CD4-positive, alpha-beta T cell (primary cell): ENCODE results near the gene TCN2. TPM values are rescaled to one million over a fixed set of nuclear protein-coding genes. Genes with fewer than 3 reads are reported as not detected.

Source experiments
- ATAC-seq: fragments of 200-7000 bp; cut with Tn5 transposase; one replicate; pipeline ENCODE4 v1.10.0; 2022; ENCODE audit warnings: mild to moderate bottlenecking; ENCODE audit not compliant: poor library complexity
- CTCF ChIA-PET: fragments of 350-600 bp; sonication (Branson Sonifier 250); formaldehyde crosslinking; loops from one replicate; lab custom pipeline; 2021; ENCODE audit warnings: antibody characterized with exemption, inconsistent platforms; lab: Charles Lee
- POLR2A ChIA-PET: fragments of 350-600 bp; sonication (Branson Sonifier 250); formaldehyde crosslinking; loops from one replicate; lab custom pipeline; 2021; ENCODE audit warnings: antibody characterized with exemption, inconsistent platforms; lab: Charles Lee
- DNase-seq, 14 experiments: peaks; one replicate each; pipeline ENCODE4 v3.0.0-alpha.2; 2013 to 2020; ENCODE audit warnings: mixed read lengths in 2 of 14
- H3K27ac ChIP-seq, 2 donors: one replicate each; pipeline versions ENCODE4 v1.5.1 to v1.7.0; 2013; ENCODE audit warnings: low read length in 2 of 2, low read depth in 1 of 2, mild to moderate bottlenecking in 1 of 2
- H3K27me3 ChIP-seq, 2 experiments: 1 replicate in 1 of 2; 2 replicates in 1 of 2; pipeline versions ENCODE4 v1.6.1 to v1.7.0; 2013; ENCODE audit warnings: low read length in 2 of 2, control low read depth in 1 of 2, mild to moderate bottlenecking in 1 of 2, moderate library complexity in 1 of 2; ENCODE audit not compliant: insufficient read depth in 2 of 2, control insufficient read depth in 1 of 2
- H3K36me3 ChIP-seq: one replicate; pipeline ENCODE4 v1.6.1; 2013; ENCODE audit warnings: low read length, control low read depth; ENCODE audit not compliant: insufficient read depth
- H3K4me1 ChIP-seq: one replicate; pipeline ENCODE4 v1.6.1; 2013; ENCODE audit warnings: low read length, control low read depth; ENCODE audit not compliant: insufficient read depth
- H3K4me3 ChIP-seq: one replicate; pipeline ENCODE4 v1.5.1; 2013; ENCODE audit warnings: mild to moderate bottlenecking, low read length, moderate library complexity
- H3K9me3 ChIP-seq, 2 experiments: 1 replicate in 1 of 2; 2 replicates in 1 of 2; pipeline versions ENCODE4 v1.6.1 to v1.7.0; 2013; ENCODE audit warnings: low read length in 2 of 2, mild to moderate bottlenecking in 2 of 2, control low read depth in 1 of 2, moderate library complexity in 1 of 2; ENCODE audit not compliant: control insufficient read depth in 1 of 2, insufficient read depth in 1 of 2
- H3K27ac Mint-ChIP-seq: one replicate; pipeline ENCODE4 v1.8.0; 2020; ENCODE audit warnings: mixed read lengths
- H3K27me3 Mint-ChIP-seq: one replicate; pipeline ENCODE4 v1.8.0; 2021; ENCODE audit warnings: mixed read lengths
- H3K36me3 Mint-ChIP-seq: one replicate; pipeline ENCODE4 v1.8.0; 2021; ENCODE audit warnings: low read depth, mixed read lengths
- H3K4me1 Mint-ChIP-seq: one replicate; pipeline ENCODE4 v1.8.0; 2021; ENCODE audit warnings: low read depth, mixed read lengths
- H3K4me3 Mint-ChIP-seq: one replicate; pipeline ENCODE4 v1.8.0; 2020; ENCODE audit warnings: mild to moderate bottlenecking, mixed read lengths
- H3K9me3 Mint-ChIP-seq: one replicate; pipeline ENCODE4 v1.8.0; 2020; ENCODE audit warnings: mixed read lengths
- intact Hi-C, 2 experiments: fragments of 100-400 bp; cut with DNase I in 1 of 2; cut with micrococcal nuclease in 1 of 2; formaldehyde crosslinking; loops; one replicate each; pipeline versions ENCODE4 v1.15.1 to v1.9.0; 2023 to 2025; cut with DNase I, micrococcal nuclease
- total RNA-seq, 174 experiments: library from RNA in 2 of 174; stranded (reverse) in 2 of 174; gene quantifications; one replicate each; pipeline ENCODE4 v1.2.3 and lab custom pipeline; 2021 to 2026
- TF ChIP-seq, protein P1 (sequence below): fragments of 200-600 bp; IDR thresholded peaks from one replicate; pipeline ENCODE4 v1.8.0; 2022; ENCODE audit warnings: antibody characterized with exemption, mild to moderate bottlenecking

TCN2 gene
- total RNA-seq, 2 experiments from 2014 or later, result 0.52 to 0.53 TPM

DNA sequence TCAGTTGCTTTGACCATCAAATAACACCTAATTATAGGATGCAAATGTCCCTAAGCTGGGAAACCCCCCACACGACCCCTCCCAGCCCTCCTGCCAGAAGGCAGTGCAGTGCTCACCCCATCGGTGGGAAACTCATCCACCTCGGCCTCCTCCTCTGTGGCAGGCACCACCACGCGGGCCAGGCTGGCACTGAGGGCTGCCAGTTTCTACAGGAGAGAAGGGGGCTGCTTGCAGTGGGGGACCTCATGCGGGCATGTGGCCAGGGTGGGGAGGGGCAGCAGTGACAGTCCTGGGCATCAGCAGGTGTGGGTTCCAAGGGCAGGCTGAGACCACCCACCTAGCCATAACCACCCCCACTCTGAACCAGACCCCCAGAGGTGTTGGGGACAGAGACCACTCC is 26.1 kb upstream of the TCN2 start:
- ChIA-PET CTCF (no interaction called here), POLR2A (no interaction called here)
- TF ChIP-seq, protein P1, sequence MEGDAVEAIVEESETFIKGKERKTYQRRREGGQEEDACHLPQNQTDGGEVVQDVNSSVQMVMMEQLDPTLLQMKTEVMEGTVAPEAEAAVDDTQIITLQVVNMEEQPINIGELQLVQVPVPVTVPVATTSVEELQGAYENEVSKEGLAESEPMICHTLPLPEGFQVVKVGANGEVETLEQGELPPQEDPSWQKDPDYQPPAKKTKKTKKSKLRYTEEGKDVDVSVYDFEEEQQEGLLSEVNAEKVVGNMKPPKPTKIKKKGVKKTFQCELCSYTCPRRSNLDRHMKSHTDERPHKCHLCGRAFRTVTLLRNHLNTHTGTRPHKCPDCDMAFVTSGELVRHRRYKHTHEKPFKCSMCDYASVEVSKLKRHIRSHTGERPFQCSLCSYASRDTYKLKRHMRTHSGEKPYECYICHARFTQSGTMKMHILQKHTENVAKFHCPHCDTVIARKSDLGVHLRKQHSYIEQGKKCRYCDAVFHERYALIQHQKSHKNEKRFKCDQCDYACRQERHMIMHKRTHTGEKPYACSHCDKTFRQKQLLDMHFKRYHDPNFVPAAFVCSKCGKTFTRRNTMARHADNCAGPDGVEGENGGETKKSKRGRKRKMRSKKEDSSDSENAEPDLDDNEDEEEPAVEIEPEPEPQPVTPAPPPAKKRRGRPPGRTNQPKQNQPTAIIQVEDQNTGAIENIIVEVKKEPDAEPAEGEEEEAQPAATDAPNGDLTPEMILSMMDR, result no peak
- Mint-ChIP-seq H3K36me3 (peaks cover 99% of the 10 kb centered on the region), H3K27me3 (no peaks in the 10 kb centered on the region), H3K9me3 (no peaks in the 10 kb centered on the region), H3K4me1 (no peaks in the 10 kb centered on the region), H3K4me3 (no peak overlapping the region), H3K27ac (no peak overlapping the region)
- H3K36me3 ChIP-seq, result peaks cover 93% of the 10 kb centered on the region
- no peaks in the 10 kb centered on the region for H3K4me1 ChIP-seq
- no peaks in the 10 kb centered on the region for H3K27me3 ChIP-seq
- no peak for ATAC-seq
- no peak overlapping the region for H3K4me3 ChIP-seq
- H3K27ac ChIP-seq, result no peak overlapping the region
- H3K9me3 ChIP-seq, result peaks cover 0 to 16% of the 10 kb centered on the region in 2 experiments
- no peak for DNase-seq
- intact Hi-C loops, result no loop called here

DNA sequence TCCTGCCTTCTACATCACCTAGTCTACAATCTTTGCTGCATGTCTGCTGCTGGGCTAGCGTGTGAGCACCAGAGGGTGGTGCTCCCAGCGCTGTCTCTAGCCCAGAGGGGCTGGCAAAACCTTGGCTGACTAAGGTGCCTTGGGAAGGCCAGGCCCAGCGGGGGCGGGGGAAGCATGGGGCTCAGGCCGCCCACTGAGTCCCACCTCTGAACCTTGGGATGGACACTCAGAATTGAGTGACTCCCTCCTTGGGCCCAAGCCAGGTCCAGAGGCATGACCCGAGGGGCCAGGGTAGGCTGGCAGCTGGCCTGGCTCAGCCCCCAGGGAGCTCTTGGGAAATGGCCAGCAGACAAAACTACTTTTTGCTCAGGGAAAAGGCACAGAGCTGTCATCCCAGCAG is 24.9 kb upstream of the TCN2 start:
- no peak for DNase-seq
- Histone ChIP-seq H3K4me3 (no peak overlapping the region), H3K9me3 (peaks cover 0 to 16% of the 10 kb centered on the region in 2 experiments), H3K36me3 (peaks cover 94% of the 10 kb centered on the region), H3K27me3 (no peaks in the 10 kb centered on the region), H3K27ac (no peak overlapping the region), H3K4me1 (no peaks in the 10 kb centered on the region)
- TF ChIP-seq, protein P1, result no peak
- no peaks in the 10 kb centered on the region for H3K27me3 Mint-ChIP-seq
- ATAC-seq, result no peak
- intact Hi-C loops, result no loop called here
- H3K27ac Mint-ChIP-seq, result no peak overlapping the region
- ChIA-PET CTCF (no interaction called here), POLR2A (no interaction called here)
- H3K9me3 Mint-ChIP-seq, result no peaks in the 10 kb centered on the region
- H3K4me1 Mint-ChIP-seq, result no peaks in the 10 kb centered on the region
- H3K36me3 Mint-ChIP-seq, result peaks cover 97% of the 10 kb centered on the region
- no peak overlapping the region for H3K4me3 Mint-ChIP-seq

DNA sequence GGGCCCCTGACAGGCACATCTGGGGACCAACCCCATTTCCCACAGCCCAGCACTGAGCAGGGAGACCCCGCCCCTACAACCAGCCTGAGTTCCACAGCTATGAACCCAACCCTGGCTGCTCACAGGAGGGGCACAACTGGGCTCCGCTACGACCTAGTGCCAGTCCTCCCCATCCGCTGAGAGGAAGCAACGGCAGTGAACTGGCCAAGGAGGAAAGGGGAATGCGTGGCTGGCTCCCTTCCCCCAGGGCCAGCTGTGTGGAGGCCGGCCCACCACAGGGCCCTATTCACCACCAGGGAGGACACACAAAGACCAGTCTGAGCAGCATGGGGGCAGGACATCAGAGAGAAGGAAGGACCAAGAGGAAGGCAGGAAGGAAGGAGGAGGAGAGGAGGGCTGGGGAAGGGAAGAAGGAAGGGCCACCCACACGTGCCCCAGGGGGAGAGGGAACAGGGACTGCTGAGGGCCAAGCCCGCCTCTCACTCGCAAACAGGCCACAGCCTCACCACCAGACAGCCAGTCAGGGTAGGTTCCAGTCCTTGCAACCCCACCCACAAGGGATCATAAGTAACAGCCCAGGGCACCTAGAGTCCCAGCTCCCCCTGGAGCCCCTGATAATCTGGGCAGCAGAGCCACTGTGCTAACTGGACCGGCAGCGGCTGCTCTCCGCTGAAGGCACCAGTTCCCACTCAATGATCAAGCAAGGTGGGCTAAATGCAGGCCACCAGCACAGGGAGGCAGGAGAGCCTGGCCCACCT is 24.0 kb upstream of the TCN2 start:
- H3K4me3 Mint-ChIP-seq, result no peak overlapping the region
- Histone ChIP-seq H3K36me3 (peaks cover 96% of the 10 kb centered on the region), H3K4me1 (no peaks in the 10 kb centered on the region), H3K9me3 (peaks cover 0 to 16% of the 10 kb centered on the region in 2 experiments), H3K27me3 (no peaks in the 10 kb centered on the region), H3K27ac (no peak overlapping the region), H3K4me3 (no peak overlapping the region)
- ATAC-seq (no peak), DNase-seq (no peak)
- H3K9me3 Mint-ChIP-seq, result no peaks in the 10 kb centered on the region
- POLR2A ChIA-PET, result no interaction called here
- H3K27ac Mint-ChIP-seq, result no peak overlapping the region
- CTCF ChIA-PET, result no interaction called here
- H3K4me1 Mint-ChIP-seq, result no peaks in the 10 kb centered on the region
- peaks cover 97% of the 10 kb centered on the region for H3K36me3 Mint-ChIP-seq
- TF ChIP-seq, protein P1, result no peak
- no peaks in the 10 kb centered on the region for H3K27me3 Mint-ChIP-seq
- intact Hi-C loops, result no loop called here
